ENCODE data around the gene NDFIP2. TPM values are rescaled to one million over a fixed set of nuclear protein-coding genes. Genes with fewer than 3 reads are reported as not detected.

NDFIP2 gene
- total and polyA plus RNA-seq, 2 donors from 2014 or later = 28.7 to 52.2 TPM

DNA sequence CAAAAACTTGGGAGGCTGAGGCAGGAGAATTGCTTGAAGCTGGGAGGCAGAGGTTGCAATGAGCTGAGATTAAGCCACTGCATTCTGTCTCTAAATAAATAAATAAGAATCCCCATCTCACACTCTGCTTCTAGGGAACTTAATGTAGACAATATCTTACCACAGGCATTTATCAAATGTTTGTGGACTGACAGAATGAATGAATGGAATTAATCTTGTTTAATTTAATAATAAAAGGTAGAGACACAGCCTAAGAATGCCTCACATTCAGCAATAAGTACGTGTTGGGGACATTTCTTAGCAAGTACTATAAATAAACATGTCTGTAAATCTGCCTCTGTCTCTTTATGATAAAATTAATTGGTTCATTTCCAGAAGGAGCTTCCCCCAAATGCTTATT, 38.7 kb upstream of the NDFIP2 start:
- no peak for FAIRE-seq
- no peaks in the 10 kb centered on the region for H3K4me1 ChIP-seq (ENCODE audit: control insufficient read depth in 2 of 3, insufficient read depth in 2 of 3, low read depth in 1 of 3, low read length in 3 of 3)
- no peak for DNase-seq
- no peak overlapping the region for H3K4me3 ChIP-seq (ENCODE audit: low read length in 3 of 3)
- TF ChIP-seq, protein P1, sequence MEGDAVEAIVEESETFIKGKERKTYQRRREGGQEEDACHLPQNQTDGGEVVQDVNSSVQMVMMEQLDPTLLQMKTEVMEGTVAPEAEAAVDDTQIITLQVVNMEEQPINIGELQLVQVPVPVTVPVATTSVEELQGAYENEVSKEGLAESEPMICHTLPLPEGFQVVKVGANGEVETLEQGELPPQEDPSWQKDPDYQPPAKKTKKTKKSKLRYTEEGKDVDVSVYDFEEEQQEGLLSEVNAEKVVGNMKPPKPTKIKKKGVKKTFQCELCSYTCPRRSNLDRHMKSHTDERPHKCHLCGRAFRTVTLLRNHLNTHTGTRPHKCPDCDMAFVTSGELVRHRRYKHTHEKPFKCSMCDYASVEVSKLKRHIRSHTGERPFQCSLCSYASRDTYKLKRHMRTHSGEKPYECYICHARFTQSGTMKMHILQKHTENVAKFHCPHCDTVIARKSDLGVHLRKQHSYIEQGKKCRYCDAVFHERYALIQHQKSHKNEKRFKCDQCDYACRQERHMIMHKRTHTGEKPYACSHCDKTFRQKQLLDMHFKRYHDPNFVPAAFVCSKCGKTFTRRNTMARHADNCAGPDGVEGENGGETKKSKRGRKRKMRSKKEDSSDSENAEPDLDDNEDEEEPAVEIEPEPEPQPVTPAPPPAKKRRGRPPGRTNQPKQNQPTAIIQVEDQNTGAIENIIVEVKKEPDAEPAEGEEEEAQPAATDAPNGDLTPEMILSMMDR (IDR thresholded peaks at IDR 0.05; ENCODE audit: borderline replicate concordance, extremely low read depth, insufficient read depth) = no peak
- no peaks in the 10 kb centered on the region for H3K36me3 ChIP-seq (ENCODE audit: control insufficient read depth in 2 of 3, insufficient read depth in 3 of 3, low read length in 3 of 3)
- H3K27me3 ChIP-seq (ENCODE audit: control insufficient read depth, insufficient read depth, low read length) = no peaks in the 10 kb centered on the region
- intact Hi-C loops (cut with DNase I) = no loop called here
- H3K27ac ChIP-seq (ENCODE audit: low read depth in 2 of 2, low read length in 2 of 2) = no peak overlapping the region
- H3K9ac ChIP-seq (ENCODE audit: low read length in 3 of 3) = no peak overlapping the region
- H3K9me3 ChIP-seq (ENCODE audit: control insufficient read depth in 2 of 3, insufficient read depth in 1 of 3, low read length in 3 of 3) = no peaks in the 10 kb centered on the region

DNA sequence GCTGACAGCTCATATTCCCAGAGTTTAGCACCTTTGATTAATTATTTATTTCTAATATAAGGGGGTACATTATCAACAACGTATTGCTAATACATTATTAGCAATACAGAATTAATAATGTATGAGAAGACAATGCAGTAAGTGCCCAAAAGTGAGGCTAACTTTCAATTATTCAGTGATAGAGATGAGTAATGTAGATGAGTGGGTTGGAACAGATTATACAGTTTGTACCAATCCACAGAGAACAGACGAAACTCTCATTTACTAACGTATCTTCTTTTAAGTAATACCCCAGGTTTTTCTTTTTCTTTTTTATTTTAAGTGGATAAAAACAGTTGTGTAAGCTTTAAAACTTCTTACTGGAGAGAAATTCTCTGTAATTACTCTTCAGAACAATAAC, 38.2 kb upstream of the NDFIP2 start:
- no peaks in the 10 kb centered on the region for H3K27me3 ChIP-seq (ENCODE audit: control insufficient read depth, insufficient read depth, low read length)
- no peak for DNase-seq
- H3K36me3 ChIP-seq (ENCODE audit: control insufficient read depth in 2 of 3, insufficient read depth in 3 of 3, low read length in 3 of 3) = no peaks in the 10 kb centered on the region
- no peak overlapping the region for H3K9ac ChIP-seq (ENCODE audit: low read length in 3 of 3)
- no peak overlapping the region for H3K4me3 ChIP-seq (ENCODE audit: low read length in 3 of 3)
- H3K4me1 ChIP-seq (ENCODE audit: control insufficient read depth in 2 of 3, insufficient read depth in 2 of 3, low read depth in 1 of 3, low read length in 3 of 3) = no peaks in the 10 kb centered on the region
- H3K27ac ChIP-seq (ENCODE audit: low read depth in 2 of 2, low read length in 2 of 2) = no peak overlapping the region
- intact Hi-C loops (cut with DNase I) = no loop called here
- FAIRE-seq = no peak
- TF ChIP-seq, protein P1 (IDR thresholded peaks at IDR 0.05; ENCODE audit: borderline replicate concordance, extremely low read depth, insufficient read depth) = no peak
- H3K9me3 ChIP-seq (ENCODE audit: control insufficient read depth in 2 of 3, insufficient read depth in 1 of 3, low read length in 3 of 3) = no peaks in the 10 kb centered on the region

DNA sequence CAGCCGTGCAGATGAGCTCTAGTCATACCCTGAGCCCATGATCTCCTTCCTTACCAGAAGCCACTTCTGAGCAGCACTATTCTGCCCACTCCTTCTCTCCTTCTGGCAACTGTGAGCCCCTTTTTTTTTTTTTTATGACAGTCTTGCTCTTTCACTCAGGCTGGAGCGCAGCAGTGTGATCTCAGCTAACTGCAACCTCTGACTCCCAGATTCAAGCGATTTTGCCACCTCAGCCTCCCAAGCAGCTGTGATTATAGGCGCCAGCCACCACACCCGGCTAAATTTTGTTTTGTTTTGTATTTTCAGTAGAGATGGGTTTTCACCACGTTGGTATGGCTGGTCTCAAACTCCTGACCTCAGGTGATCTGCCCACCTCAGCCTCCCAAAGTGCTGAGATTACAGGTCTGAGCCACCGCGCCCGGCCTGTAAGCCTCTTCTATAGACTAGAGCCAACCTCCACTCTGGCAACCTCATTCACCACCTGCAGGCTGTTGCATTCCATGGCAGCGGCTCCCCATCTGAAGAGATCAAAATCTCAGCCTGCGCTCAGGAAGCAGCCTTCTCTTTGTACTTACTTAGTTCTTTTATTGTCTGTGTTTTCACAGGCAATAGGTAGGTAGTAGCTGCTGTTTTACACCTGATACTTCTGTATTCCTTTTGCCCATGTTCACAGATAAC, 34.8 kb upstream of the NDFIP2 start:
- no peak for DNase-seq

More for the DNA sequence above, 34.8 kb upstream of the NDFIP2 start:
- no peak overlapping the region for H3K27ac ChIP-seq (ENCODE audit: low read depth in 2 of 2, low read length in 2 of 2)
- H3K36me3 ChIP-seq (ENCODE audit: control insufficient read depth in 2 of 3, insufficient read depth in 3 of 3, low read length in 3 of 3) = no peaks in the 10 kb centered on the region
- no peaks in the 10 kb centered on the region for H3K27me3 ChIP-seq (ENCODE audit: control insufficient read depth, insufficient read depth, low read length)
- TF ChIP-seq, protein P1 (IDR thresholded peaks at IDR 0.05; ENCODE audit: borderline replicate concordance, extremely low read depth, insufficient read depth) = no peak
- no peak overlapping the region for H3K9ac ChIP-seq (ENCODE audit: low read length in 3 of 3)
- H3K4me3 ChIP-seq (ENCODE audit: low read length in 3 of 3) = no peak overlapping the region
- FAIRE-seq = no peak
- intact Hi-C loops (cut with DNase I) = no loop called here
- H3K4me1 ChIP-seq (ENCODE audit: control insufficient read depth in 2 of 3, insufficient read depth in 2 of 3, low read depth in 1 of 3, low read length in 3 of 3) = no peaks in the 10 kb centered on the region
- H3K9me3 ChIP-seq (ENCODE audit: control insufficient read depth in 2 of 3, insufficient read depth in 1 of 3, low read length in 3 of 3) = no peaks in the 10 kb centered on the region
